ENCODE results near the gene KRTAP10-3. TPM values are rescaled to one million over a fixed set of nuclear protein-coding genes. Genes with fewer than 3 reads are reported as not detected.

The KRTAP10-3 gene
- total and polyA plus RNA-seq, 2 of the 13 experiments (the other 11 are each of a cell fraction or from before 2014, with no cell fraction given), result not detected

DNA sequence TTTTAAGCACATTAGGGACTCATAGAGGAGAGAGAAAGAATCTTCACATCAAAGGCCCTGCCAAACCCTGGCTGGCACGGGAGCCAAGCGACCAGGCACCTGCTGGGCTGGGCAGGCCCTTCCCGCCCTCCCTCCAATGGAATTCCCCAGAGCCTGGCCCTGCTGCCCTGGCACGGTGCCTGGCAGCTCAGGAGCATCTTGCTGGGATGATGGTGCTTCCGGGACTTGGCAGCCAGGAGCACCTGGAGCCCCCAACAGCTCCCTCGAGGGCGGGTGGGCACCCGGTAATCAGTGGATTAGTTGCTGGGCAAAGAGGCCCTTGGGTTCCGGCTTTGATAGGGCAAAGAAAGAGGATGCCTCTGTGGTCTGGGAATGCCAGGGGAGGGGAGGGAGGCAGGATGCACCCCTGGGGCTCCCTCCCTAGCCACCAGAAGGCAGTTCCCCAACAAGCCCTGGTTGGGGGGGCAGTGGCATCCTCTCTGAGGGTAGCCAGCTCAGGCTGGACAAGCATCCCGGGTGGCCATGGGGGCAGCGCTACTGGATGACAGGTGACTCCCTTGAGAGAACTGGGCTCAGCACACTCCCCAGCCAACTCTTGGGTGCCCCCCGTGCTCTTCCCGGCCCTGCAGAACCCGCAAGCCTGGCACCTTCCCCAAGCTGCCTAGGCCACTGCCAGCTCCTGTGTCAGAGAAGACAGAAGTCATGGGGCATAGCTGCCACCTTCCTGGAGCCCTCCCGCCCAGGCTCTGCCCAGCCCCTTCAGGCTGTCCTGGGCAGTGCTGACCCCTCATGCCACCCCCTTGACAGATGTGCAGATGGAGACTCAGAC, 45.0 kb downstream of the KRTAP10-3 start:
- DNase-seq (ENCODE audit: low spot score), result no peak

More for the DNA sequence above, 45.0 kb downstream of the KRTAP10-3 start:
- BruUV-seq (replicated peaks), result no TSS peak
- ATAC-seq (no peak), FAIRE-seq (no peak)
- WGBS (ENCODE audit: low lambda C conversion rate), result 100% methylated on average over 1 of the region's 15 CpGs
- Histone ChIP-seq H3K9ac (ENCODE audit: insufficient read depth, low read depth, low read length) (no peak overlapping the region), H3K4me1 (ENCODE audit: insufficient read depth, low read length) (peaks cover 71% of the 10 kb centered on the region), H3K36me3 (replicated peaks in 1 of 2; ENCODE audit: control insufficient read depth in 1 of 2, insufficient read depth in 2 of 2, low read length in 2 of 2) (peaks cover 12 to 17% of the 10 kb centered on the region in 2 experiments), H3K27me3 (ENCODE audit: control insufficient read depth in 1 of 2, insufficient read depth in 2 of 2, low read length in 2 of 2) (no peaks in the 10 kb centered on the region), H3K9me3 (ENCODE audit: low read length) (no peaks in the 10 kb centered on the region), H3K79me2 (ENCODE audit: insufficient read depth, low read length) (no peaks in the 10 kb centered on the region), H3K27ac (ENCODE audit: extremely low read length, insufficient read depth, low read length) (no peak overlapping the region), H2AFZ (ENCODE audit: low read length) (no peak overlapping the region), H4K20me1 (ENCODE audit: insufficient read depth, low read length) (no peaks in the 10 kb centered on the region), H3K4me2 (ENCODE audit: low read depth, low read length) (no peak overlapping the region), H3K4me3 (replicated peaks in 1 of 3; ENCODE audit: insufficient read depth in 1 of 3, low read depth in 2 of 3, low read length in 3 of 3) (no peak overlapping the region)
- intact Hi-C loops (cut with micrococcal nuclease; ENCODE audit: unreplicated experiment), result loop anchor here (2.0 to 5.0 kb wide), 2 partner anchors 229 to 279 kb away; no protein-coding TSS in a partner anchor
- peak; percentile 24 for TF ChIP-seq RBM22 (optimal IDR thresholded peaks at IDR 0.05; ENCODE audit: low read length)
- no peak for TF ChIP-seq USF2 (IDR thresholded peaks at IDR 0.05; ENCODE audit: low read depth, low read length)
- no peak for TF ChIP-seq USF2 (CRISPR knock-in tag; IDR thresholded peaks at IDR 0.05; ENCODE audit: borderline replicate concordance)
- peak; percentile 66 for TF ChIP-seq HNRNPL (IDR thresholded peaks at IDR 0.05; ENCODE audit: low read depth, low read length)
- peak; percentile 68 for TF ChIP-seq AGO2 (optimal IDR thresholded peaks at IDR 0.05; ENCODE audit: low read depth, low read length)
- POLR2A ChIA-PET, result interaction anchor here (3.8 kb wide), 1 partner anchor 8 kb away, joined by 49 read pairs; no protein-coding TSS in a partner anchor
- CTCF ChIA-PET (ENCODE audit: low intra/inter-chr PET ratio, low total read pairs), result no interaction called here
- in situ Hi-C loops (cut with HindIII; ENCODE audit: extremely low pct_ligation_motif_present, low pct_unique_long_range_greater_than_20kb), result no loop called here
